IMR-90 (cell line): ENCODE results near the gene OR2C1. TPM values are rescaled to one million over a fixed set of nuclear protein-coding genes. Genes with fewer than 3 reads are reported as not detected.

Experiments used
- ATAC-seq: fragments of 200-7000 bp; cut with Tn5 transposase; 2 replicates; pipeline ENCODE4 v1.9.1; 2020; ENCODE audit warnings: low read depth, mild to moderate bottlenecking, moderate library complexity
- BruUV-seq: library from RNA; stranded (reverse); fragments of 400-500 nt; replicated peaks from 2 replicates; lab custom pipeline; 2021; lab: Mats Ljungman, UMichigan
- CTCF ChIA-PET: fragments of 300-600 bp; formaldehyde crosslinking; extraction: SDS; loops from one replicate; lab custom pipeline; 2021; ENCODE audit warnings: antibody characterized with exemption; lab: Yijun Ruan, JAX
- POLR2A ChIA-PET: fragments of 300-600 bp; sonication (Branson Sonifier 250); formaldehyde crosslinking; loops from one replicate; lab custom pipeline; 2022; ENCODE audit warnings: antibody characterized with exemption; ENCODE audit not compliant: unreplicated experiment; lab: Charles Lee
- DNase-seq: peaks from one replicate; pipeline ENCODE4 v3.0.0; 2013
- H2AFZ ChIP-seq: replicated peaks from 2 replicates; pipeline ENCODE3; 2013; ENCODE audit warnings: low read length, mild to moderate bottlenecking; ENCODE audit not compliant: poor library complexity
- H2AK5ac ChIP-seq: 2 replicates; pipeline ENCODE4 v1.6.1; 2013; ENCODE audit warnings: low read depth, low read length, inconsistent platforms
- H2AK9ac ChIP-seq: replicated peaks from 2 replicates; pipeline ENCODE3; 2013; ENCODE audit warnings: mild to moderate bottlenecking, low read depth, low read length, moderate library complexity; ENCODE audit not compliant: poor library complexity
- H2BK120ac ChIP-seq: 2 replicates; pipeline ENCODE4 v1.6.1; 2013; ENCODE audit warnings: low read depth, low read length, inconsistent platforms
- H2BK15ac ChIP-seq: 3 replicates; pipeline ENCODE4 v1.6.1; 2013; ENCODE audit warnings: low read depth, low read length, inconsistent platforms
- H2BK20ac ChIP-seq: 2 replicates; pipeline ENCODE4 v1.6.1; 2013; ENCODE audit warnings: low read depth, mild to moderate bottlenecking, inconsistent platforms, low read length, moderate library complexity
- H2BK5ac ChIP-seq: 2 replicates; pipeline ENCODE4 v1.6.1; 2013; ENCODE audit warnings: mild to moderate bottlenecking, low read depth, low read length, inconsistent platforms; ENCODE audit not compliant: poor library complexity, severe bottlenecking
- H3K14ac ChIP-seq: replicated peaks from 2 replicates; pipeline ENCODE4 v1.6.1; 2013; ENCODE audit warnings: low read depth, low read length, inconsistent platforms
- H3K18ac ChIP-seq: 2 replicates; pipeline ENCODE4 v1.6.1; 2013; ENCODE audit warnings: low read depth, low read length, control low read depth
- H3K23ac ChIP-seq: 2 replicates; pipeline ENCODE4 v1.6.1; 2013; ENCODE audit warnings: low read depth, low read length, inconsistent platforms
- H3K27ac ChIP-seq: 2 replicates; pipeline ENCODE4 v1.5.1; 2013; ENCODE audit warnings: mild to moderate bottlenecking, control low read depth, low read length; ENCODE audit not compliant: insufficient read depth
- H3K27me3 ChIP-seq: 2 replicates; pipeline ENCODE4 v1.6.1; 2013; ENCODE audit warnings: low read length; ENCODE audit not compliant: control insufficient read depth, insufficient read depth
- H3K36me3 ChIP-seq: 2 replicates; pipeline ENCODE4 v1.6.1; 2013; ENCODE audit warnings: low read length, mixed read lengths; ENCODE audit not compliant: control insufficient read depth, insufficient read depth
- H3K4ac ChIP-seq: 2 replicates; pipeline ENCODE4 v1.6.1; 2013; ENCODE audit warnings: low read depth, low read length, inconsistent platforms
- H3K4me1 ChIP-seq: 2 replicates; pipeline ENCODE4 v1.6.1; 2013; ENCODE audit warnings: low read length, mixed read lengths; ENCODE audit not compliant: control insufficient read depth, insufficient read depth
- H3K4me2 ChIP-seq: 2 replicates; pipeline ENCODE4 v1.6.1; 2013; ENCODE audit warnings: low read depth, mild to moderate bottlenecking, control low read depth, low read length, moderate library complexity
- H3K4me3 ChIP-seq: 2 replicates; pipeline ENCODE4 v1.5.1; 2013; ENCODE audit warnings: low read depth, mild to moderate bottlenecking, control low read depth, low read length, moderate library complexity; ENCODE audit not compliant: insufficient read depth
- H3K56ac ChIP-seq: 2 replicates; pipeline ENCODE4 v1.6.1; 2013; ENCODE audit warnings: low read length, inconsistent platforms; ENCODE audit not compliant: insufficient read depth; ENCODE audit errors: extremely low read depth
- H3K79me1 ChIP-seq, 2 experiments: 2 replicates each; pipeline ENCODE4 v1.6.1; 2013; ENCODE audit warnings: low read length in 2 of 2, inconsistent platforms in 1 of 2, low read depth in 1 of 2
- H3K9ac ChIP-seq: 2 replicates; pipeline ENCODE4 v1.6.1; 2013; ENCODE audit warnings: low read depth, low read length, control low read depth
- H3K9me1 ChIP-seq: 2 replicates; pipeline ENCODE4 v1.6.1; 2013; ENCODE audit warnings: low read length, inconsistent platforms; ENCODE audit not compliant: insufficient read depth
- H3K9me3 ChIP-seq: 2 replicates; pipeline ENCODE4 v1.6.1; 2013; ENCODE audit warnings: low read length; ENCODE audit not compliant: control insufficient read depth, insufficient read depth
- H4K20me1 ChIP-seq: 2 replicates; pipeline ENCODE4 v1.6.1; 2013; ENCODE audit warnings: low read length, inconsistent platforms; ENCODE audit not compliant: insufficient read depth
- H4K5ac ChIP-seq: 2 replicates; pipeline ENCODE4 v1.6.1; 2013; ENCODE audit warnings: mild to moderate bottlenecking, low read depth, low read length, control low read depth
- H4K8ac ChIP-seq, 2 experiments: 2 replicates each; pipeline ENCODE4 v1.6.1; 2013; ENCODE audit warnings: low read depth in 2 of 2, low read length in 2 of 2, control low read depth in 1 of 2, inconsistent platforms in 1 of 2
- H4K91ac ChIP-seq: 2 replicates; pipeline ENCODE4 v1.6.1; 2013; ENCODE audit warnings: low read depth, low read length, inconsistent platforms; ENCODE audit not compliant: insufficient read depth
- CEBPB ChIP-seq: IDR thresholded peaks from 2 replicates; pipeline ENCODE4 v1.6.1; 2012; ENCODE audit warnings: low read depth, low read length, improper control_type of control experiment
- CTCF ChIP-seq: conservative IDR thresholded peaks from 2 replicates; pipeline ENCODE4 v1.5.1; 2012; ENCODE audit warnings: mild to moderate bottlenecking, low read depth, low read length, improper control_type of control experiment
- FOS ChIP-seq: fragments of 150-350 bp; IDR thresholded peaks from 2 replicates; pipeline ENCODE4 v1.6.1; 2016; ENCODE audit warnings: low read depth, low read length
- MAZ ChIP-seq: IDR thresholded peaks from 2 replicates; pipeline ENCODE4 v1.6.1; 2012; ENCODE audit warnings: low read depth, mild to moderate bottlenecking, low read length, improper control_type of control experiment, moderate library complexity, borderline replicate concordance
- MXI1 ChIP-seq: IDR thresholded peaks from 2 replicates; pipeline ENCODE4 v1.6.1; 2012; ENCODE audit warnings: low read depth, mild to moderate bottlenecking, low read length, moderate library complexity, borderline replicate concordance
- NFE2L2 ChIP-seq: fragments of 150-350 bp; IDR thresholded peaks from 2 replicates; pipeline ENCODE4 v1.6.1; 2016; ENCODE audit warnings: low read depth, mild to moderate bottlenecking, low read length
- POLR2A ChIP-seq: IDR thresholded peaks from 2 replicates; pipeline ENCODE4 v1.6.1; 2012; ENCODE audit warnings: mild to moderate bottlenecking, low read depth, low read length
- RAD21 ChIP-seq: IDR thresholded peaks from 2 replicates; pipeline ENCODE4 v1.6.1; 2012; ENCODE audit warnings: low read length, improper control_type of control experiment
- RCOR1 ChIP-seq: IDR thresholded peaks from 2 replicates; pipeline ENCODE4 v1.6.1; 2012; ENCODE audit warnings: mild to moderate bottlenecking, low read length, improper control_type of control experiment; ENCODE audit not compliant: insufficient replicate concordance
- WGBS, 2 experiments: methylation state at CpG; one replicate each; pipeline versions ENCODE4 v1.1.5 to v1.1.7; 2013; ENCODE audit warnings: missing lambda C conversion rate in 2 of 2; ENCODE audit not compliant: insufficient read length in 1 of 2; ENCODE audit errors: extremely low coverage in 2 of 2; 5-methylcytosine and 5-hydroxymethylcytosine counted together
- dilution Hi-C: fragments of 300-500 bp; cut with HindIII; formaldehyde crosslinking; loops from one replicate; pipeline ENCODE4 v1.14.3; 2018; ENCODE audit warnings: low sequenced_read_pairs; ENCODE audit not compliant: unreplicated experiment
- in situ Hi-C: fragments of 300-500 bp; cut with MboI; formaldehyde crosslinking; loops from 3 replicates; pipeline ENCODE4 v1.14.3; 2019; ENCODE audit warnings: low sequenced_read_pairs, inconsistent platforms, mixed read lengths
- intact Hi-C: fragments of 100-400 bp; cut with micrococcal nuclease; formaldehyde crosslinking; loops from 2 replicates; pipeline ENCODE4 v1.10.0; 2022
- polyA plus RNA-seq, 3 experiments: library from polyadenylated mRNA; depleted of rRNA; stranded (reverse); fragments of >200 nt; gene quantifications; 2 replicates each; pipeline ENCODE4 v1.2.3, GENCODE V29; 2012; ENCODE audit warnings: low replicate concordance in 1 of 3
- total RNA-seq: library from RNA; depleted of rRNA; stranded (reverse); fragments of >200 nt; gene quantifications from 2 replicates; pipeline ENCODE4 v1.2.3, GENCODE V29; 2012
- TF ChIP-seq, protein P1 (sequence below): fragments of 150-350 bp; IDR thresholded peaks from 2 replicates; pipeline ENCODE4 v1.6.1; 2016; ENCODE audit warnings: low read depth, mild to moderate bottlenecking, low read length, moderate library complexity, borderline replicate concordance
- TF ChIP-seq, protein P2 (sequence below): fragments of 150-350 bp; IDR thresholded peaks from 2 replicates; pipeline ENCODE4 v1.6.1; 2017; ENCODE audit warnings: mild to moderate bottlenecking, antibody characterized with exemption, low read length, low read depth

The OR2C1 gene
- total and polyA plus RNA-seq, 2 of the 4 experiments (the other 2 are of a cell fraction), result under 0.01 to 0.05 TPM

- Histone ChIP-seq H2BK20ac (no peak overlapping the region), H4K20me1 (no peaks in the 10 kb centered on the region), H3K79me1 (no peaks in the 10 kb centered on the region), H3K9me1 (no peaks in the 10 kb centered on the region), H3K18ac (no peak overlapping the region), H3K4me1 (no peaks in the 10 kb centered on the region), H2BK120ac (no peak overlapping the region), H3K4me3 (no peak overlapping the region), H4K5ac (no peak overlapping the region), H3K9ac (no peak overlapping the region), H2AK9ac (no peak overlapping the region), H4K8ac (no peak overlapping the region), H2AFZ (no peak overlapping the region), H3K23ac (no peak overlapping the region), H4K91ac (no peak overlapping the region), H3K27me3 (no peaks in the 10 kb centered on the region), H3K4me2 (no peak overlapping the region), H3K9me3 (peaks cover 7% of the 10 kb centered on the region), H3K4ac (no peak overlapping the region), H3K27ac (no peak overlapping the region), H2BK5ac (no peak overlapping the region), H2AK5ac (no peak overlapping the region), H3K56ac (no peak overlapping the region), H3K14ac (no peak overlapping the region), H3K36me3 (no peaks in the 10 kb centered on the region), H2BK15ac (no peak overlapping the region)
- in situ Hi-C loops (no loop called here), dilution Hi-C loops (no loop called here), intact Hi-C loops (no loop called here)
- no CpG with 5 or more reads among the region's 3 CpGs for WGBS, 2 experiments
- no peak for ATAC-seq
- POLR2A ChIA-PET, result no interaction called here
- CTCF ChIA-PET, result no interaction called here
- no TSS peak for BruUV-seq
- DNase-seq, result no peak
- TF ChIP-seq POLR2A, result no peak
- TF ChIP-seq, protein P1, sequence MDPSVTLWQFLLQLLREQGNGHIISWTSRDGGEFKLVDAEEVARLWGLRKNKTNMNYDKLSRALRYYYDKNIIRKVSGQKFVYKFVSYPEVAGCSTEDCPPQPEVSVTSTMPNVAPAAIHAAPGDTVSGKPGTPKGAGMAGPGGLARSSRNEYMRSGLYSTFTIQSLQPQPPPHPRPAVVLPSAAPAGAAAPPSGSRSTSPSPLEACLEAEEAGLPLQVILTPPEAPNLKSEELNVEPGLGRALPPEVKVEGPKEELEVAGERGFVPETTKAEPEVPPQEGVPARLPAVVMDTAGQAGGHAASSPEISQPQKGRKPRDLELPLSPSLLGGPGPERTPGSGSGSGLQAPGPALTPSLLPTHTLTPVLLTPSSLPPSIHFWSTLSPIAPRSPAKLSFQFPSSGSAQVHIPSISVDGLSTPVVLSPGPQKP, result no peak
- TF ChIP-seq RCOR1, result no peak
- no peak for TF ChIP-seq MAZ
- no peak for TF ChIP-seq NFE2L2
- no peak for TF ChIP-seq RAD21
- TF ChIP-seq, protein P2, sequence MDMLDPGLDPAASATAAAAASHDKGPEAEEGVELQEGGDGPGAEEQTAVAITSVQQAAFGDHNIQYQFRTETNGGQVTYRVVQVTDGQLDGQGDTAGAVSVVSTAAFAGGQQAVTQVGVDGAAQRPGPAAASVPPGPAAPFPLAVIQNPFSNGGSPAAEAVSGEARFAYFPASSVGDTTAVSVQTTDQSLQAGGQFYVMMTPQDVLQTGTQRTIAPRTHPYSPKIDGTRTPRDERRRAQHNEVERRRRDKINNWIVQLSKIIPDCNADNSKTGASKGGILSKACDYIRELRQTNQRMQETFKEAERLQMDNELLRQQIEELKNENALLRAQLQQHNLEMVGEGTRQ, result no peak
- TF ChIP-seq CEBPB, result no peak
- TF ChIP-seq CTCF, result no peak
- TF ChIP-seq MXI1, result no peak
- TF ChIP-seq FOS, result no peak
These were observed 27.6 kb upstream of the OR2C1 start for GRCh38 chr16:3328104-3328503.
